Islet precursor cell (in vitro differentiated cells): ENCODE measurements around the gene ANKRD31.
A peak's percentile ranks its signal among the peaks of the same experiment; 100 is the strongest.
"Not testable (repeated sequence)": the region's sequence is repeated elsewhere in the genome, so short reads cannot be mapped to it uniquely, and the experiment has no call there.

Experiments
- DNase-seq: peaks from one replicate; pipeline ENCODE4 v3.0.0-alpha.2; 2018

The ANKRD31 gene

GRCh38 chr5:75130818-75131349 lies 105.8 kb downstream of the ANKRD31 start:
- no peak for DNase-seq

- no peak for DNase-seq
Observed at GRCh38 chr5:75116856-75117255, 119.8 kb downstream of the ANKRD31 start.

- not testable (repeated sequence) for DNase-seq
Observed at GRCh38 chr5:75114311-75114710, 122.4 kb downstream of the ANKRD31 start.

GRCh38 chr5:75113354-75114113 lies 123.1 kb downstream of the ANKRD31 start:
- DNase-seq = no peak

GRCh38 chr5:75108931-75109596 lies 127.6 kb downstream of the ANKRD31 start:
- DNase-seq = no peak

GRCh38 chr5:75108515-75108914 lies 128.2 kb downstream of the ANKRD31 start:
- DNase-seq = no peak

- not testable (repeated sequence) for DNase-seq
Observed at GRCh38 chr5:75095956-75096355, 140.7 kb downstream of the ANKRD31 start.

- DNase-seq = no peak
Observed at GRCh38 chr5:75091597-75091996, 145.1 kb downstream of the ANKRD31 start.

- DNase-seq = no peak
Observed at GRCh38 chr5:75089662-75090061, 147.0 kb downstream of the ANKRD31 start.

- DNase-seq = peak; percentile 61
Observed at GRCh38 chr5:75089137-75089536, 147.5 kb downstream of the ANKRD31 start.

- DNase-seq = no peak
Observed at GRCh38 chr5:75088648-75089047, 148.0 kb downstream of the ANKRD31 start.

GRCh38 chr5:75081510-75081909 lies 155.2 kb downstream of the ANKRD31 start:
- DNase-seq = no peak

- not testable (repeated sequence) for DNase-seq
Observed at GRCh38 chr5:75079346-75079745, 157.3 kb downstream of the ANKRD31 start.

- no peak for DNase-seq
Observed at GRCh38 chr5:75078027-75078426, 158.7 kb downstream of the ANKRD31 start.

GRCh38 chr5:75072061-75072460 lies 164.6 kb downstream of the ANKRD31 start:
- no peak for DNase-seq

GRCh38 chr5:75071100-75071499 lies 165.6 kb downstream of the ANKRD31 start:
- DNase-seq = no peak

- no peak for DNase-seq
Observed at GRCh38 chr5:75067434-75067833, 169.2 kb downstream of the ANKRD31 start.

GRCh38 chr5:75062925-75063531 lies 173.7 kb downstream of the ANKRD31 start:
- no peak for DNase-seq

- DNase-seq = no peak
Observed at GRCh38 chr5:75059912-75060545, 176.6 kb downstream of the ANKRD31 start.

GRCh38 chr5:75058986-75059535 lies 177.6 kb downstream of the ANKRD31 start:
- DNase-seq = no peak

GRCh38 chr5:75057561-75057960 lies 179.1 kb downstream of the ANKRD31 start:
- no peak for DNase-seq

- peak; percentile 93 for DNase-seq
Observed at GRCh38 chr5:75055727-75056144, 180.9 kb downstream of the ANKRD31 start.
